K562 (cell line): ENCODE data around the gene CACNA2D3. TPM values are rescaled to one million over a fixed set of nuclear protein-coding genes. Genes with fewer than 3 reads are reported as not detected.

Experiments
- ATAC-seq: fragments of 200-7000 bp; cut with Tn5 transposase; 3 replicates; pipeline ENCODE4 v1.9.1; 2020; ENCODE audit warnings: moderate library complexity
- BruUV-seq: library from RNA; stranded (reverse); fragments of 400-500 nt; replicated peaks from 2 replicates; lab custom pipeline; 2021; lab: Mats Ljungman, UMichigan
- CTCF ChIA-PET: fragments of 300-600 bp; formaldehyde crosslinking; extraction: SDS; loops from one replicate; lab custom pipeline; 2021; ENCODE audit warnings: low intra/inter-chr PET ratio; lab: Yijun Ruan, JAX
- POLR2A ChIA-PET: fragments of 300-600, 350-650 bp; sonication (Branson Sonifier 250); formaldehyde crosslinking; extraction: SDS; loops from one replicate; lab custom pipeline; 2021; ENCODE audit warnings: antibody characterized with exemption, inconsistent platforms; lab: Yijun Ruan, JAX
- DNase-seq, 4 experiments: peaks; one replicate each; pipeline versions ENCODE4 v3.0.0 to v3.0.0-alpha.2; 2011 to 2018; ENCODE audit warnings: low spot score in 3 of 4, mixed read lengths in 3 of 4; ENCODE audit errors: extremely low read depth in 1 of 4
- FAIRE-seq: peaks from 2 replicates; lab custom pipeline; 2011; peaks lifted over from hg19 to GRCh38; lab: Jason Lieb, UNC
- H2AFZ ChIP-seq: 2 replicates; pipeline ENCODE4 v1.6.0; 2011; ENCODE audit warnings: low read depth, low read length, control low read depth, inconsistent platforms
- H3K27ac ChIP-seq: fragments of 200-600 bp; 3 replicates; pipeline ENCODE4 v1.8.0; 2011; ENCODE audit warnings: low read depth, mild to moderate bottlenecking, control low read depth, inconsistent platforms, low read length, moderate library complexity, mixed read lengths; ENCODE audit errors: extremely low read depth
- H3K27me3 ChIP-seq, 2 experiments: fragments of 300-600 bp in 1 of 2; 2 replicates in 1 of 2; 3 replicates in 1 of 2; pipeline versions ENCODE4 v1.6.0 to v1.8.0; 2011; ENCODE audit warnings: inconsistent platforms in 2 of 2, low read length in 2 of 2, mild to moderate bottlenecking in 1 of 2, mixed read lengths in 1 of 2, moderate library complexity in 1 of 2; ENCODE audit not compliant: control insufficient read depth in 2 of 2, insufficient read depth in 2 of 2
- H3K36me3 ChIP-seq: fragments of 300-600 bp; 3 replicates; pipeline ENCODE4 v1.8.0; 2011; ENCODE audit warnings: mild to moderate bottlenecking, low read length, inconsistent platforms; ENCODE audit not compliant: control insufficient read depth, insufficient read depth
- H3K4me1 ChIP-seq, 2 experiments: fragments of 200-600 bp in 1 of 2; replicated peaks in 1 of 2; 2 replicates in 1 of 2; 3 replicates in 1 of 2; pipeline versions ENCODE4 v1.5.1 to v1.8.0; 2011; ENCODE audit warnings: inconsistent platforms in 2 of 2, low read length in 2 of 2, mild to moderate bottlenecking in 1 of 2, mixed read lengths in 1 of 2, moderate library complexity in 1 of 2; ENCODE audit not compliant: control insufficient read depth in 2 of 2, insufficient read depth in 2 of 2
- H3K4me2 ChIP-seq: 2 replicates; pipeline ENCODE4 v1.6.1; 2011; ENCODE audit warnings: low read length, control low read depth, inconsistent platforms, mixed read lengths; ENCODE audit not compliant: insufficient read depth
- H3K4me3 ChIP-seq: fragments of 200-600 bp; sonication (generic), shearing (Covaris generic); 2 replicates; pipeline ENCODE4 v1.5.1; 2016; ENCODE audit warnings: control low read depth, inconsistent platforms
- H3K79me2 ChIP-seq: fragments of 200-600 bp; 3 replicates; pipeline ENCODE4 v1.8.0; 2011; ENCODE audit warnings: low read length, inconsistent platforms; ENCODE audit not compliant: control insufficient read depth, insufficient read depth
- H3K9ac ChIP-seq, 2 experiments: 2 replicates each; pipeline versions ENCODE4 v1.6.0 to v1.6.1; 2011; ENCODE audit warnings: low read depth in 2 of 2, low read length in 2 of 2, control low read depth in 1 of 2, inconsistent platforms in 1 of 2, mild to moderate bottlenecking in 1 of 2, mixed read lengths in 1 of 2; ENCODE audit not compliant: insufficient read depth in 1 of 2
- H3K9me1 ChIP-seq: one replicate; pipeline ENCODE4 v1.6.0; 2011; ENCODE audit warnings: inconsistent platforms, mild to moderate bottlenecking, low read length, moderate library complexity; ENCODE audit not compliant: control insufficient read depth, insufficient read depth
- H3K9me3 ChIP-seq: replicated peaks from 2 replicates; pipeline ENCODE4 v1.5.1; 2011; ENCODE audit warnings: low read depth, low read length, inconsistent platforms; ENCODE audit not compliant: control insufficient read depth, insufficient read depth
- H4K20me1 ChIP-seq: replicated peaks from 2 replicates; pipeline ENCODE4 v1.6.1; 2011; ENCODE audit warnings: low read length, inconsistent platforms, mixed read lengths; ENCODE audit not compliant: control insufficient read depth, insufficient read depth
- GTF2F1 ChIP-seq: IDR thresholded peaks from 2 replicates; pipeline ENCODE4 v1.6.1; 2011; ENCODE audit warnings: low read depth, low read length, improper control_type of control experiment
- SMARCA4 ChIP-seq: fragments of 450-650 bp; IDR thresholded peaks from 2 replicates; pipeline ENCODE4 v1.6.1; 2016
- TEAD1 ChIP-seq, 2 experiments: fragments of 450-650 bp in 1 of 2; sonication (generic) in 1 of 2; formaldehyde crosslinking; IDR thresholded peaks; 2 replicates each; pipeline versions ENCODE4 v1.4.0 to v1.8.0; 2020 to 2022; ENCODE audit warnings: mild to moderate bottlenecking in 2 of 2, missing genetic modification reagents in 1 of 2
- WGBS: fragments of 100-300 bp; shearing (Covaris generic); methylation state at CpG from one replicate; pipeline ENCODE4 v1.1.6; 2016; ENCODE audit warnings: low coverage, mixed read lengths; ENCODE audit not compliant: insufficient coverage; ENCODE audit errors: missing lambda C conversion rate; 5-methylcytosine and 5-hydroxymethylcytosine counted together
- in situ Hi-C: fragments of 300-500 bp; cut with MboI; formaldehyde crosslinking; loops from 4 replicates; pipeline ENCODE4 v1.15.0; 2018; ENCODE audit warnings: inconsistent platforms, mixed read lengths
- intact Hi-C: fragments of 100-400 bp; cut with micrococcal nuclease; formaldehyde crosslinking; loops from 2 replicates; pipeline ENCODE4 v1.14.2; 2022
- polyA plus RNA-seq, 8 experiments: library from polyadenylated mRNA; depleted of rRNA in 4 of 8; stranded (reverse) in 5 of 8; unstranded in 3 of 8; fragments of >200 nt; fragmentation: Nextera tagmentation in 2 of 8; fragmentation: Illumina TruSeq in 1 of 8; extraction: Ambion mirVana in 2 of 8; extraction: Trizol in 1 of 8; gene quantifications; 2 replicates each; pipeline versions ENCODE4 v1.2.1 to v1.2.3, GENCODE V29; 2011 to 2014; ENCODE audit warnings: inconsistent platforms in 1 of 8, missing spikeins in 1 of 8
- total RNA-seq, 7 experiments: library from RNA; depleted of rRNA in 6 of 7; stranded (reverse); fragments of >200 nt in 6 of 7; fragmentation: Illumina TruSeq in 2 of 7; extraction: Trizol in 2 of 7; gene quantifications; 2 replicates each; pipeline versions ENCODE4 v1.2.1 to v1.2.3, GENCODE V29; 2011 to 2021; ENCODE audit warnings: low replicate concordance in 1 of 7
- TF ChIP-seq, protein P1 (sequence below): fragments of 450-650 bp; IDR thresholded peaks from 2 replicates; pipeline ENCODE4 v1.6.1; 2016; ENCODE audit warnings: mild to moderate bottlenecking, moderate library complexity

The CACNA2D3 gene
- total and polyA plus RNA-seq, 9 of the 15 experiments (the other 6 are each of a cell fraction or from before 2014, with no cell fraction given) = 0.01 TPM; not detected in 8

DNA sequence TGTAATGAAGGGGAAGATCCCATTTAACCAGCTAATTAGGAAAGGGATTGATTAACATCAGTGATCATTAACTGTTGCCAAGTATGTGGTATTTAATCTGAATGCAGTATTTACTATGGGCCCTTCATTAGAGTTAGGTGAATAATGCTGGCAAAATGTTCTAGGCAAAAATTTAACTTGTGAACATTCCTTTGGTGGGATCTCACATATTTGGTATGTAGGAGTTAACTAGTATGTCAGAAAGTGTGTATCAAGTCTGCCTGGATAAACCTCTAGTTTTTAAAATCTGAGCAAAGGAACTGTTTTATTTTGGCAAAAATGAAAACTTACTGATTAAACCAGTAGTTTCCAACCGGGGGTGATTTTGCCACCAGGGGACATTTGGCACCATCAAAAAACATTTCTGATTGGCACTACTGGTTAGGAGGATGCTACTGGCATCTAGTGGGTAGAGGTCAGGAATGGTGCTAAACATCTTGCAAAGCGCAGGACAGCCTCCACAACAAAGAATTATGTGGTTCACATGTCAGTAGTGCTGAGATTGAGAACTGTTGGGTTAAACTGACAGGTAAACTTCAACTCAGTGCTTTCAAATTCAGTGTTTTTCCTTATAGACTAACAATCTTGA lies 783.0 kb downstream of the CACNA2D3 start (continued):
- TF ChIP-seq TEAD1 (CRISPR knock-in tag; IDR thresholded peaks at IDR 0.05) = no peak

DNA sequence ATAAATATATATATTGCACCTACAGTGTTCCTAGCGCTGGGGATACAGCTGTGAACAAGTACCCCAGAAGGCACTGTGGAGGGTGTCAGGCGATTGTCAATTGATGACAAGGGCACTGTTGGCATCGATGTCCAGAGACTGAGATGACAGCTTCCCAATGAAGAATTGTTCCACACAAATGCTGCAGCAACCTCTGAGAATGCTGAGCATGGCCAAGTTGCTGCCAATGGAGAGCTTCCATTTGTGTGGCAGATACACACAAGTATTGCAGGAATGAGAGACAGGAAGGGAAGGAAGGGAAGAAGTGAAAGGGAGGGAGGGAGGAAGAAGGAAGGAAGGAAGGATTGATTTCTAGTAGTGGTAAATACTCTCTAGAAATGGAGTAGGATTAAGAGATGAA lies 783.6 kb downstream of the CACNA2D3 start:
- CTCF ChIA-PET = no interaction called here
- TF ChIP-seq GTF2F1 (no peak), SMARCA4 (no peak)
- TF ChIP-seq, protein P1, sequence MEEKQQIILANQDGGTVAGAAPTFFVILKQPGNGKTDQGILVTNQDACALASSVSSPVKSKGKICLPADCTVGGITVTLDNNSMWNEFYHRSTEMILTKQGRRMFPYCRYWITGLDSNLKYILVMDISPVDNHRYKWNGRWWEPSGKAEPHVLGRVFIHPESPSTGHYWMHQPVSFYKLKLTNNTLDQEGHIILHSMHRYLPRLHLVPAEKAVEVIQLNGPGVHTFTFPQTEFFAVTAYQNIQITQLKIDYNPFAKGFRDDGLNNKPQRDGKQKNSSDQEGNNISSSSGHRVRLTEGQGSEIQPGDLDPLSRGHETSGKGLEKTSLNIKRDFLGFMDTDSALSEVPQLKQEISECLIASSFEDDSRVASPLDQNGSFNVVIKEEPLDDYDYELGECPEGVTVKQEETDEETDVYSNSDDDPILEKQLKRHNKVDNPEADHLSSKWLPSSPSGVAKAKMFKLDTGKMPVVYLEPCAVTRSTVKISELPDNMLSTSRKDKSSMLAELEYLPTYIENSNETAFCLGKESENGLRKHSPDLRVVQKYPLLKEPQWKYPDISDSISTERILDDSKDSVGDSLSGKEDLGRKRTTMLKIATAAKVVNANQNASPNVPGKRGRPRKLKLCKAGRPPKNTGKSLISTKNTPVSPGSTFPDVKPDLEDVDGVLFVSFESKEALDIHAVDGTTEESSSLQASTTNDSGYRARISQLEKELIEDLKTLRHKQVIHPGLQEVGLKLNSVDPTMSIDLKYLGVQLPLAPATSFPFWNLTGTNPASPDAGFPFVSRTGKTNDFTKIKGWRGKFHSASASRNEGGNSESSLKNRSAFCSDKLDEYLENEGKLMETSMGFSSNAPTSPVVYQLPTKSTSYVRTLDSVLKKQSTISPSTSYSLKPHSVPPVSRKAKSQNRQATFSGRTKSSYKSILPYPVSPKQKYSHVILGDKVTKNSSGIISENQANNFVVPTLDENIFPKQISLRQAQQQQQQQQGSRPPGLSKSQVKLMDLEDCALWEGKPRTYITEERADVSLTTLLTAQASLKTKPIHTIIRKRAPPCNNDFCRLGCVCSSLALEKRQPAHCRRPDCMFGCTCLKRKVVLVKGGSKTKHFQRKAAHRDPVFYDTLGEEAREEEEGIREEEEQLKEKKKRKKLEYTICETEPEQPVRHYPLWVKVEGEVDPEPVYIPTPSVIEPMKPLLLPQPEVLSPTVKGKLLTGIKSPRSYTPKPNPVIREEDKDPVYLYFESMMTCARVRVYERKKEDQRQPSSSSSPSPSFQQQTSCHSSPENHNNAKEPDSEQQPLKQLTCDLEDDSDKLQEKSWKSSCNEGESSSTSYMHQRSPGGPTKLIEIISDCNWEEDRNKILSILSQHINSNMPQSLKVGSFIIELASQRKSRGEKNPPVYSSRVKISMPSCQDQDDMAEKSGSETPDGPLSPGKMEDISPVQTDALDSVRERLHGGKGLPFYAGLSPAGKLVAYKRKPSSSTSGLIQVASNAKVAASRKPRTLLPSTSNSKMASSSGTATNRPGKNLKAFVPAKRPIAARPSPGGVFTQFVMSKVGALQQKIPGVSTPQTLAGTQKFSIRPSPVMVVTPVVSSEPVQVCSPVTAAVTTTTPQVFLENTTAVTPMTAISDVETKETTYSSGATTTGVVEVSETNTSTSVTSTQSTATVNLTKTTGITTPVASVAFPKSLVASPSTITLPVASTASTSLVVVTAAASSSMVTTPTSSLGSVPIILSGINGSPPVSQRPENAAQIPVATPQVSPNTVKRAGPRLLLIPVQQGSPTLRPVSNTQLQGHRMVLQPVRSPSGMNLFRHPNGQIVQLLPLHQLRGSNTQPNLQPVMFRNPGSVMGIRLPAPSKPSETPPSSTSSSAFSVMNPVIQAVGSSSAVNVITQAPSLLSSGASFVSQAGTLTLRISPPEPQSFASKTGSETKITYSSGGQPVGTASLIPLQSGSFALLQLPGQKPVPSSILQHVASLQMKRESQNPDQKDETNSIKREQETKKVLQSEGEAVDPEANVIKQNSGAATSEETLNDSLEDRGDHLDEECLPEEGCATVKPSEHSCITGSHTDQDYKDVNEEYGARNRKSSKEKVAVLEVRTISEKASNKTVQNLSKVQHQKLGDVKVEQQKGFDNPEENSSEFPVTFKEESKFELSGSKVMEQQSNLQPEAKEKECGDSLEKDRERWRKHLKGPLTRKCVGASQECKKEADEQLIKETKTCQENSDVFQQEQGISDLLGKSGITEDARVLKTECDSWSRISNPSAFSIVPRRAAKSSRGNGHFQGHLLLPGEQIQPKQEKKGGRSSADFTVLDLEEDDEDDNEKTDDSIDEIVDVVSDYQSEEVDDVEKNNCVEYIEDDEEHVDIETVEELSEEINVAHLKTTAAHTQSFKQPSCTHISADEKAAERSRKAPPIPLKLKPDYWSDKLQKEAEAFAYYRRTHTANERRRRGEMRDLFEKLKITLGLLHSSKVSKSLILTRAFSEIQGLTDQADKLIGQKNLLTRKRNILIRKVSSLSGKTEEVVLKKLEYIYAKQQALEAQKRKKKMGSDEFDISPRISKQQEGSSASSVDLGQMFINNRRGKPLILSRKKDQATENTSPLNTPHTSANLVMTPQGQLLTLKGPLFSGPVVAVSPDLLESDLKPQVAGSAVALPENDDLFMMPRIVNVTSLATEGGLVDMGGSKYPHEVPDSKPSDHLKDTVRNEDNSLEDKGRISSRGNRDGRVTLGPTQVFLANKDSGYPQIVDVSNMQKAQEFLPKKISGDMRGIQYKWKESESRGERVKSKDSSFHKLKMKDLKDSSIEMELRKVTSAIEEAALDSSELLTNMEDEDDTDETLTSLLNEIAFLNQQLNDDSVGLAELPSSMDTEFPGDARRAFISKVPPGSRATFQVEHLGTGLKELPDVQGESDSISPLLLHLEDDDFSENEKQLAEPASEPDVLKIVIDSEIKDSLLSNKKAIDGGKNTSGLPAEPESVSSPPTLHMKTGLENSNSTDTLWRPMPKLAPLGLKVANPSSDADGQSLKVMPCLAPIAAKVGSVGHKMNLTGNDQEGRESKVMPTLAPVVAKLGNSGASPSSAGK = no peak

More for the DNA sequence above, 783.6 kb downstream of the CACNA2D3 start:
- H3K27ac ChIP-seq = no peak overlapping the region
- intact Hi-C loops (no loop called here), in situ Hi-C loops (no loop called here)
- POLR2A ChIA-PET = interaction anchor here (0.6 kb wide), 1 partner anchor 51 kb away, joined by 3 read pairs; no protein-coding TSS in a partner anchor
- no peak overlapping the region for H3K4me3 ChIP-seq
- 0% methylated on average over 3 of the region's 3 CpGs for WGBS
- H3K9ac ChIP-seq = no peak overlapping the region
- no peaks in the 10 kb centered on the region for H3K4me1 ChIP-seq
- no peak overlapping the region for H2AFZ ChIP-seq
- H3K9me1 ChIP-seq = no peaks in the 10 kb centered on the region
- H3K4me2 ChIP-seq = no peak overlapping the region
- H4K20me1 ChIP-seq = no peaks in the 10 kb centered on the region
- no peaks in the 10 kb centered on the region for H3K36me3 ChIP-seq
- H3K9me3 ChIP-seq = no peaks in the 10 kb centered on the region
- H3K27me3 ChIP-seq = no peaks in the 10 kb centered on the region
- FAIRE-seq (no peak), ATAC-seq (no peak), DNase-seq (no peak)
- H3K79me2 ChIP-seq = no peaks in the 10 kb centered on the region
- BruUV-seq = no TSS peak
